Keratinocyte (primary cell): ENCODE measurements around the gene RFPL3. TPM values are rescaled to one million over a fixed set of nuclear protein-coding genes. Genes with fewer than 3 reads are reported as not detected.

ENCODE experiments used
- DNase-seq: peaks from one replicate; pipeline ENCODE4 v3.0.0-alpha.2; 2011; ENCODE audit warnings: low read depth, missing footprints, low spot score
- FAIRE-seq: peaks from 2 replicates; lab custom pipeline; 2011; peaks lifted over from hg19 to GRCh38; lab: Jason Lieb, UNC
- H2AFZ ChIP-seq: 2 replicates; pipeline ENCODE4 v1.6.0; 2012; ENCODE audit warnings: low read length, control low read depth, inconsistent platforms; ENCODE audit not compliant: control insufficient read depth
- H3K27ac ChIP-seq: 2 replicates; pipeline ENCODE4 v1.5.1; 2011; ENCODE audit warnings: low read length; ENCODE audit not compliant: control insufficient read depth, insufficient read depth
- H3K27me3 ChIP-seq: 3 replicates; pipeline ENCODE4 v1.6.0; 2011; ENCODE audit warnings: low read length; ENCODE audit not compliant: control insufficient read depth, insufficient read depth; ENCODE audit errors: extremely low read depth
- H3K36me3 ChIP-seq, 2 experiments: 2 replicates in 1 of 2; 3 replicates in 1 of 2; pipeline ENCODE4 v1.5.1; 2011; ENCODE audit warnings: low read length in 2 of 2, mild to moderate bottlenecking in 1 of 2; ENCODE audit not compliant: control insufficient read depth in 2 of 2, insufficient read depth in 2 of 2; ENCODE audit errors: extremely low read depth in 1 of 2
- H3K4me1 ChIP-seq: 3 replicates; pipeline ENCODE4 v1.5.1; 2011; ENCODE audit warnings: low read length; ENCODE audit not compliant: control insufficient read depth, insufficient read depth; ENCODE audit errors: extremely low read depth
- H3K4me2 ChIP-seq: 3 replicates; pipeline ENCODE4 v1.6.0; 2011; ENCODE audit warnings: low read depth, low read length; ENCODE audit not compliant: control insufficient read depth, insufficient read depth; ENCODE audit errors: extremely low read depth
- H3K4me3 ChIP-seq, 3 experiments: fragments of 200-600 bp in 1 of 3; sonication (generic) in 1 of 3; 2 replicates in 2 of 3; 3 replicates in 1 of 3; pipeline ENCODE4 v1.5.1; 2011 to 2016; ENCODE audit warnings: low read length in 3 of 3, mild to moderate bottlenecking in 3 of 3, control low read depth in 2 of 3, inconsistent platforms in 1 of 3, low read depth in 1 of 3, mixed read lengths in 1 of 3, mixed run types in 1 of 3, moderate library complexity in 1 of 3; ENCODE audit not compliant: control insufficient read depth in 2 of 3, insufficient read depth in 2 of 3; ENCODE audit errors: extremely low read depth in 1 of 3
- H3K79me2 ChIP-seq: 2 replicates; pipeline ENCODE4 v1.6.0; 2012; ENCODE audit warnings: low read length; ENCODE audit not compliant: control insufficient read depth, insufficient read depth
- H3K9ac ChIP-seq: 3 replicates; pipeline ENCODE4 v1.6.0; 2011; ENCODE audit warnings: low read length; ENCODE audit not compliant: control insufficient read depth, insufficient read depth; ENCODE audit errors: extremely low read depth
- H3K9me1 ChIP-seq: 3 replicates; pipeline ENCODE4 v1.6.0; 2011; ENCODE audit warnings: low read length; ENCODE audit not compliant: control insufficient read depth, insufficient read depth; ENCODE audit errors: extremely low read depth
- H3K9me3 ChIP-seq: 2 replicates; pipeline ENCODE4 v1.5.1; 2012; ENCODE audit warnings: low read depth, low read length; ENCODE audit not compliant: control insufficient read depth
- H4K20me1 ChIP-seq: 3 replicates; pipeline ENCODE4 v1.6.0; 2011; ENCODE audit warnings: low read length; ENCODE audit not compliant: control insufficient read depth, insufficient read depth; ENCODE audit errors: extremely low read depth
- EZH2 ChIP-seq: IDR thresholded peaks from one replicate; pipeline ENCODE4 v1.6.1; 2012; ENCODE audit warnings: inconsistent platforms, mild to moderate bottlenecking, low read length, moderate library complexity
- dilution Hi-C: fragments of 300-500 bp; cut with MboI; formaldehyde crosslinking; loops from one replicate; pipeline ENCODE4 v1.7.0; 2020; ENCODE audit warnings: low sequenced_read_pairs; ENCODE audit not compliant: extremely low pct_ligation_motif_present
- polyA plus RNA-seq, 5 experiments: library from polyadenylated mRNA; depleted of rRNA in 3 of 5; stranded (reverse) in 3 of 5; stranded (forward) in 1 of 5; unstranded in 1 of 5; fragments of >200 nt; gene quantifications; 1 replicate in 1 of 5; 2 replicates in 3 of 5; 3 replicates in 1 of 5; pipeline versions ENCODE4 v1.2.1 to v1.2.3, GENCODE V29; 2011 to 2012; ENCODE audit warnings: missing spikeins in 2 of 5, low read depth in 1 of 5, low replicate concordance in 1 of 5
- TF ChIP-seq, protein P1 (sequence below), 3 experiments: IDR thresholded peaks in 1 of 3; conservative IDR thresholded peaks in 1 of 3; optimal IDR thresholded peaks in 1 of 3; 2 replicates in 2 of 3; 3 replicates in 1 of 3; pipeline versions ENCODE3 to v1.5.1; 2011; ENCODE audit warnings: low read length in 3 of 3, mild to moderate bottlenecking in 3 of 3, moderate library complexity in 2 of 3, control low read depth in 1 of 3, inconsistent platforms in 1 of 3; ENCODE audit not compliant: insufficient read depth in 2 of 3; ENCODE audit errors: extremely low read depth in 1 of 3

Gene RFPL3
- polyA plus RNA-seq, 1 donor (not counting 4 experiments of a cell fraction or from before 2014, with no cell fraction given): not detected

DNA sequence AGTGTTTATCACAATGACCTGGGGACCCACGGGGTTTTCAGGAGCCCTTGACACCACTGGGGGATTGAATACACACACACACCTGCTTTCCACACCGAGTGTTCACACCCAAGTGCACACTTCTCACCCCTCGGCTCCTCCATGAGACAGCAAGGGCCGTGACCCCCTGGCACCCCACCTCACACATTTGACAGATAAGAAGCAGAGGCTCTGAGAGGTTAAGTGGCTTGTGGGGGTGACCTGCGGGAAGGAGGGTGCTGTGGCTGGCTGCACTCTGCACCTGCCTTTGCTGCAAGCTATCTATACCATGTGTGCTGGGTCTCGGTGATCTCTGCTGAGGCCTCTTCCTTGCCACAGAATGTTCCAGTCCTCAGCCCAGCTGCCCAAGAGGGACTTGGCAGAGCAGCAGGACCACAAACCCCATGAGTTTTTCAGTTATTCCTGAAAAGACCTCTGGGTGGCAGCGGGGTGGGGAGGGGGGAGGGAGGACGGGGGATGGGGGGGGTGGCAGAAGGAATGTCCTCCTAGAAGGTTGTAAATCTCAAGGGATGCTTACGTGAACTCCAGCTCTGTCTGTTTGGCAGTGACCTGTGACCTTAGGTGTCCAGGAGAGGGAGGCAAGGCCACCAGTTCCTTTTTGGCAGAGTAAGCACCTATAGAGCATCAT is 47.9 kb upstream of the RFPL3 start:
- H3K4me1 ChIP-seq: no peaks in the 10 kb centered on the region
- no peak overlapping the region for H3K27ac ChIP-seq
- H3K9me3 ChIP-seq: no peaks in the 10 kb centered on the region
- no peak for FAIRE-seq
- peaks cover 16% of the 10 kb centered on the region for H3K27me3 ChIP-seq
- H2AFZ ChIP-seq: no peak overlapping the region
- no peak overlapping the region for H3K4me2 ChIP-seq
- no peak overlapping the region for H3K9ac ChIP-seq
- no peaks in the 10 kb centered on the region for H4K20me1 ChIP-seq
- no peaks in the 10 kb centered on the region for H3K36me3 ChIP-seq
- dilution Hi-C loops: no loop called here
- no peak for DNase-seq
- H3K4me3 ChIP-seq: no peak overlapping the region
- H3K79me2 ChIP-seq: no peaks in the 10 kb centered on the region
- no peaks in the 10 kb centered on the region for H3K9me1 ChIP-seq
- TF ChIP-seq, protein P1, sequence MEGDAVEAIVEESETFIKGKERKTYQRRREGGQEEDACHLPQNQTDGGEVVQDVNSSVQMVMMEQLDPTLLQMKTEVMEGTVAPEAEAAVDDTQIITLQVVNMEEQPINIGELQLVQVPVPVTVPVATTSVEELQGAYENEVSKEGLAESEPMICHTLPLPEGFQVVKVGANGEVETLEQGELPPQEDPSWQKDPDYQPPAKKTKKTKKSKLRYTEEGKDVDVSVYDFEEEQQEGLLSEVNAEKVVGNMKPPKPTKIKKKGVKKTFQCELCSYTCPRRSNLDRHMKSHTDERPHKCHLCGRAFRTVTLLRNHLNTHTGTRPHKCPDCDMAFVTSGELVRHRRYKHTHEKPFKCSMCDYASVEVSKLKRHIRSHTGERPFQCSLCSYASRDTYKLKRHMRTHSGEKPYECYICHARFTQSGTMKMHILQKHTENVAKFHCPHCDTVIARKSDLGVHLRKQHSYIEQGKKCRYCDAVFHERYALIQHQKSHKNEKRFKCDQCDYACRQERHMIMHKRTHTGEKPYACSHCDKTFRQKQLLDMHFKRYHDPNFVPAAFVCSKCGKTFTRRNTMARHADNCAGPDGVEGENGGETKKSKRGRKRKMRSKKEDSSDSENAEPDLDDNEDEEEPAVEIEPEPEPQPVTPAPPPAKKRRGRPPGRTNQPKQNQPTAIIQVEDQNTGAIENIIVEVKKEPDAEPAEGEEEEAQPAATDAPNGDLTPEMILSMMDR (optimal IDR thresholded peaks at IDR 0.05 in 1 of 3, IDR thresholded peaks at IDR 0.05 in 1 of 3, conservative IDR thresholded peaks at IDR 0.05 in 1 of 3; ENCODE audit: extremely low read depth in 1 of 3, insufficient read depth in 2 of 3, low read length in 3 of 3): no peak

DNA sequence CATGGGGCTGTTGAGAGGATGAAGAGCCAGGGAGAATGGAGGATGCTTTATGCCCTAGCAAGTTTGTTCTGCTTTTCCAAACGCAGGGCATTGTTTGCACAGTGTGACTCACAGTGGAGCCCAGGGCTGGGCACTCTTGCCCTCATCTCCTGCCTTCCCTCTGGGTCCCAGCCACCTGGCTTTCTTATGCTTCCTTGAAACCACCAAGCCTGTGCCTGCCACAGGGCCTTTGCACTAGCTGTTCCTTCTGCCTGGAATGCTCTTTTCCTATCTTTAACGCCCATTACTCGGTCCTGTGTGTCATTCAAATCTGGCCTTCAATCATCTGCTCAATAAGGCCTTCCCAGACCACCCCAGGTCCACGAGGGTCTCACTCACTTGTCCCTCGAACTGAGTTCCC is 46.9 kb upstream of the RFPL3 start:
- Histone ChIP-seq H4K20me1 (no peaks in the 10 kb centered on the region), H3K4me1 (no peaks in the 10 kb centered on the region), H2AFZ (no peak overlapping the region), H3K4me2 (no peak overlapping the region), H3K4me3 (no peak overlapping the region), H3K27ac (no peak overlapping the region), H3K79me2 (no peaks in the 10 kb centered on the region), H3K9ac (no peak overlapping the region), H3K9me3 (no peaks in the 10 kb centered on the region), H3K36me3 (no peaks in the 10 kb centered on the region), H3K9me1 (no peaks in the 10 kb centered on the region), H3K27me3 (peaks cover 8% of the 10 kb centered on the region)
- dilution Hi-C loops: no loop called here
- TF ChIP-seq, protein P1 (optimal IDR thresholded peaks at IDR 0.05 in 1 of 3, IDR thresholded peaks at IDR 0.05 in 1 of 3, conservative IDR thresholded peaks at IDR 0.05 in 1 of 3; ENCODE audit: extremely low read depth in 1 of 3, insufficient read depth in 2 of 3, low read length in 3 of 3): no peak
- TF ChIP-seq EZH2: no peak
- FAIRE-seq (no peak), DNase-seq (no peak)
